NB4 (cell line): Measurements from ENCODE around the gene PITX1.

ENCODE experiments used
- DNase-seq: peaks from one replicate; pipeline ENCODE4 v3.0.0; 2010; ENCODE audit warnings: low read depth
- H3K4me3 ChIP-seq: one replicate; pipeline ENCODE4 v1.5.1; 2011; ENCODE audit warnings: mild to moderate bottlenecking, low read depth, low read length, moderate library complexity
- CTCF ChIP-seq: IDR thresholded peaks from one replicate; pipeline ENCODE4 v1.5.1; 2012; ENCODE audit warnings: low read depth, low read length
- MAX ChIP-seq: IDR thresholded peaks from 2 replicates; pipeline ENCODE4 v1.6.1; 2011; ENCODE audit warnings: low read depth, low read length
- MYC ChIP-seq: IDR thresholded peaks from 2 replicates; pipeline ENCODE4 v1.6.1; 2011; ENCODE audit warnings: low read depth, low read length
- POLR2A ChIP-seq: IDR thresholded peaks from 2 replicates; pipeline ENCODE4 v1.6.1; 2011; ENCODE audit warnings: mild to moderate bottlenecking; ENCODE audit not compliant: insufficient read length; ENCODE audit errors: extremely low read depth

Gene PITX1

DNA sequence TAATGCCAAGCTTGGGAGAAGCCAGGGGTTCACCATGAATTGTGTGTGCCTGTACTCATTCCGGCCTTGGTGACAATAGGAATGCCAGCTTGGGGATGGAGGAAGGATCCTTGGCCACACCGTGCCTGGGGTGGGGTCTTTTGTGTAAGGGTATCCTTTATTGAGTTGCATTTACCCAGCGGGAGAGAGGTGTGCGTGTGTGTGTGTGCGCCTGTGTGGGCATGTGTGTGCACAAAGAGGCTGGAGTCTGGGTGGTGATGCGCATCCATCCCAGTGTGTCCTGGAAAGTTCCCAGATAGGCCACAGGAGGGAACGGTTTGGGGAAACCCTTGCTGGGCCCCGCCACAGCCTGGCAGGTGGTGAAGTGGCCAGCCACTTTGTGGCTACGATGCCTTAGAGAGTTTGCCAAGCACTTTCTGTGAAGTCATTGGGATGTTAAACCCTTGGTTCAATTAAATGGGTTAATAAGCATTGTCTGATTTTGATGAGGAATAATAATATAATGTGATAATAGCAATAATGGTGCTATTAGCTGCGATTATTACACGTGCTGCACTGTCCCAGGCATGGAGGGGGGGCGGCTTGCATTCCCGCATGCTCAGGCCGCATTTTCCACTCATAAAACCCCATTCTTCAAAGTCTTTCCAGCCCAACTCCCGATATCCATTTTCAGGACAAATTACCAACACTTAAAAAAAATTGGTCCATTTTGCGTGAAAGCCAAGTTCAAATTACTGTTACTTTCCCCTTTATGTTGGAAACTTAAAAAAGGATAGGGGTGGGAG lies 13.7 kb downstream of the PITX1 start:
- no peak overlapping the region for H3K4me3 ChIP-seq
- no peak for TF ChIP-seq POLR2A
- TF ChIP-seq MYC: no peak
- no peak for TF ChIP-seq MAX
- TF ChIP-seq CTCF: no peak
- no peak for DNase-seq

GRCh38 chr5:135019314-135019713 lies 14.7 kb downstream of the PITX1 start:
- no peak for DNase-seq
- no peak for TF ChIP-seq CTCF
- no peak for TF ChIP-seq MYC
- TF ChIP-seq POLR2A: no peak
- no peak for TF ChIP-seq MAX
- H3K4me3 ChIP-seq: no peak overlapping the region

- no peak for DNase-seq
- TF ChIP-seq CTCF (no peak), MAX (no peak), MYC (no peak), POLR2A (no peak)
- H3K4me3 ChIP-seq: no peak overlapping the region
Measured at GRCh38 chr5:135018457-135018856, 15.6 kb downstream of the PITX1 start.

DNA sequence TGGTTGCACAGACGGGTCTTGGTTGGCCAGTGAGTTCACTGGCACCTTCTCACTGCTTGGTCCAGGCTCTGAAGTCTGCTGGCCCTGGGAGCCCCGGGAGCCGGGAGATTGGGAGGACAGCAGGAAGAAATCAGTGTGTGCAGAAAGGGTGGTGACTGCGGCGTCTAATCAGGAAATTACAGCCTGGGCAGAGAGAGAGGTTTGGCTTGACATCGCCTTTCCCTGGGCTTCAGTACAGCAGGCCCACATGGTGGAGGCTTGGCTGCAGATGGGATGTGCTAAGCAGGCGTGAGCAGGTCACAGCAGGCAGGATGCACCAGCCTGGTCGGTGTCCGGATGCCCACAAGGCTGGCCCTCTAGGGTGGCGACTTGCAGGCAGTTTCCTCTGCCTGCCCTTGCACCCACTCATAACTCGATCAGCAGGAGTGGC lies 17.2 kb downstream of the PITX1 start:
- TF ChIP-seq POLR2A: no peak
- TF ChIP-seq MAX: no peak
- no peak for TF ChIP-seq MYC
- DNase-seq: no peak
- no peak overlapping the region for H3K4me3 ChIP-seq

- TF ChIP-seq MAX (no peak), POLR2A (no peak), MYC (no peak), CTCF (no peak)
- no peak for DNase-seq
Measured at GRCh38 chr5:135015942-135016341, 18.1 kb downstream of the PITX1 start.

DNA sequence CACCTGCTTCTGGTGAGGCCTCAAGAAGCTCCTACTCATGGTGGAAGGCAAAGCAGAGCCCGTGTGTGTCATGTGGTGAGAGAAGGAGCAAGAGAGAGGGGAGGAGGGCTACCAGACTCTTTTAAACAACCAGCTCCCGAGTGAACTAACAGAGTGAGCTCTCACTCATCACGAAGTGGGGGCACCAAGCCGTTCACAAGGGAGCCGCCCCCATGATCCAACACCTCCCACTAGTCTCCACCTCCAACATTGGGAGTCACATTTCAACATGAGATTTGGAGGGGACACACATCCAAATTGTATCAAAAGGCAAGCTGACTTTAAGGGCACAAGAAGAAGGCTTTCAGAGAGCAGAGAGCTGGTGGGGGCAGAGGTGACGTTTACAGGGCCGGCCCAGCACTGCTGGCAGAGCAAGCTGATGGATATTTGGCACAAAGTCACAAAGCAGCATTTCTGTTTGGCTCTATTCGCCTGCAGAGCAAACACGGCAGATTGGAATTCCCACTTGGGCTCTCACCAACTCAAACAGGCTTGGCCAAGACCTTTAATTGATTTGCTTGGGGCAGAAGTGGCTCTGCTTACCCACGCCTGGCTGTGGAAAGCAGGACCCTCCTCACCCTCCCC lies 20.0 kb downstream of the PITX1 start:
- no peak overlapping the region for H3K4me3 ChIP-seq
- DNase-seq: no peak
- TF ChIP-seq MYC (no peak), CTCF (no peak), POLR2A (no peak), MAX (no peak)

More at GRCh38 chr5:135015942-135016341, 18.1 kb downstream of the PITX1 start:
- no peak overlapping the region for H3K4me3 ChIP-seq
